ENCODE data around the gene NPM3.

DNA sequence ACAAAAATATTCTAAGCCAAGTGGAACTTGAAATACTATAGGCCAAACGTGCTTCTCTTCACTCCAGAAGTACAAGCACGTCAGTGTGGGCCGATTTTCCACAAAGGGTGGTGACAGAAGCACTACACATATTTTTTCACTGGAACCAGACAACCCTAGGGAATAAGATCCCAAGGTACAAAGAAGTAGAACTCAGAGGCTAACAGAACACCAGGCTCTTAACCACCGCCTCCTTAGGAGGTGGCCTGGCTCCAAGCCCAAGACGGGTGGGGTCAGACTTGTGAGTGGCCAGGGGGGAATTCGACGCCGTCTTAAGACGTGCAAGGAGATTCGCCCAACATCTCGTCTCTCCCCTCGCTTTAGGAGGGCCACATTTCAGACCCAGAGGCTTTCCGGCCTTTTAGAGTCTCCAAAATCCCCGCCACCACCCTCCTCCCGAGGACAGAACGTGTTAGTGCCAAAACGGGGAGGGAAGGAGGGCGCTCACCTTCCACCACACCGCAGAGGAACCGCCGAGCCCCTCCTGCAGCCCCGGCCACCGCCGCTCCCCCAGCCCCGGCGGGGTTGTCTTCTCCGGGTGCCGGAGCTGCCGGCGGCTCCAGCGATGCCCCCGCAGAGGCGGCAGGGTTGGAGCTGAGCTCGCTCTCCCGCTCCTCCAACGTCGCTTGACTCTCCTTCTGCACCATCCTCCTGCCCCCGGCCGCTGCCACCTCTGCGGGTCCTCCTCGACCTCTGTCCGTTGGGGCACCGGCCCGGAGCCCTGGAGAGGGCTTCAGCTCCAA, 34.3 kb upstream of the NPM3 start:
- TF ChIP-seq, protein P1, sequence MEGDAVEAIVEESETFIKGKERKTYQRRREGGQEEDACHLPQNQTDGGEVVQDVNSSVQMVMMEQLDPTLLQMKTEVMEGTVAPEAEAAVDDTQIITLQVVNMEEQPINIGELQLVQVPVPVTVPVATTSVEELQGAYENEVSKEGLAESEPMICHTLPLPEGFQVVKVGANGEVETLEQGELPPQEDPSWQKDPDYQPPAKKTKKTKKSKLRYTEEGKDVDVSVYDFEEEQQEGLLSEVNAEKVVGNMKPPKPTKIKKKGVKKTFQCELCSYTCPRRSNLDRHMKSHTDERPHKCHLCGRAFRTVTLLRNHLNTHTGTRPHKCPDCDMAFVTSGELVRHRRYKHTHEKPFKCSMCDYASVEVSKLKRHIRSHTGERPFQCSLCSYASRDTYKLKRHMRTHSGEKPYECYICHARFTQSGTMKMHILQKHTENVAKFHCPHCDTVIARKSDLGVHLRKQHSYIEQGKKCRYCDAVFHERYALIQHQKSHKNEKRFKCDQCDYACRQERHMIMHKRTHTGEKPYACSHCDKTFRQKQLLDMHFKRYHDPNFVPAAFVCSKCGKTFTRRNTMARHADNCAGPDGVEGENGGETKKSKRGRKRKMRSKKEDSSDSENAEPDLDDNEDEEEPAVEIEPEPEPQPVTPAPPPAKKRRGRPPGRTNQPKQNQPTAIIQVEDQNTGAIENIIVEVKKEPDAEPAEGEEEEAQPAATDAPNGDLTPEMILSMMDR (IDR thresholded peaks at IDR 0.05; ENCODE audit: insufficient read depth, low read length, poor library complexity, severe bottlenecking), result no peak
- TF ChIP-seq EZH2phosphoT487 (conservative IDR thresholded peaks at IDR 0.05; ENCODE audit: low read length), result no peak
